HEK293 (cell line): ENCODE data around the gene ACVRL1.

ENCODE experiments used
- CTCF ChIA-PET: fragments of 350-600 bp; formaldehyde crosslinking; extraction: SDS; loops from one replicate; lab custom pipeline; 2021; ENCODE audit warnings: antibody characterized with exemption; lab: Yijun Ruan, JAX
- POLR2A ChIA-PET: fragments of 300-600 bp; formaldehyde crosslinking; extraction: SDS; loops from one replicate; lab custom pipeline; 2020; ENCODE audit warnings: antibody characterized with exemption, inconsistent platforms; lab: Yijun Ruan, JAX
- H3K27ac ChIP-seq: fragments of 200-500 bp; sonication (Bioruptor generic); 2 replicates; pipeline ENCODE4 v1.5.1; 2014; ENCODE audit warnings: low read depth, low read length, control low read depth, inconsistent platforms; ENCODE audit errors: extremely low read depth
- H3K36me3 ChIP-seq, 2 experiments: fragments of 200-500 bp in 1 of 2; sonication (Bioruptor generic) in 1 of 2; 1 replicate in 1 of 2; 2 replicates in 1 of 2; pipeline ENCODE4 v1.5.1; 2014 to 2017; ENCODE audit warnings: inconsistent platforms in 2 of 2, low read length in 2 of 2; ENCODE audit not compliant: control insufficient read depth in 2 of 2, insufficient read depth in 1 of 2
- H3K4me1 ChIP-seq: fragments of 200-500 bp; sonication (Bioruptor generic); 2 replicates; pipeline ENCODE4 v1.5.1; 2014; ENCODE audit warnings: mild to moderate bottlenecking, low read length, inconsistent platforms; ENCODE audit not compliant: control insufficient read depth, insufficient read depth
- H3K4me3 ChIP-seq: 2 replicates; pipeline ENCODE4 v1.5.1; 2011; ENCODE audit warnings: low read depth, mild to moderate bottlenecking, control low read depth, low read length, moderate library complexity
- H3K9me3 ChIP-seq: fragments of 200-500 bp; sonication (Bioruptor generic); 2 replicates; pipeline ENCODE4 v1.5.1; 2014; ENCODE audit warnings: low read depth, low read length, inconsistent platforms; ENCODE audit not compliant: control insufficient read depth, insufficient read depth
- BCL11B ChIP-seq: fragments of 450-650 bp; formaldehyde crosslinking; IDR thresholded peaks from 2 replicates; pipeline ENCODE4 v1.5.1; 2016; ENCODE audit warnings: low read depth, missing biosample characterization, missing genetic modification characterization
- GLIS2 ChIP-seq: fragments of 450-650 bp; formaldehyde crosslinking; IDR thresholded peaks from 2 replicates; pipeline ENCODE4 v1.5.1; 2016; ENCODE audit warnings: missing biosample characterization, missing genetic modification characterization
- KLF16 ChIP-seq: fragments of 450-650 bp; formaldehyde crosslinking; IDR thresholded peaks from 2 replicates; pipeline ENCODE4 v1.5.1; 2017; ENCODE audit warnings: missing biosample characterization, missing genetic modification characterization
- MZF1 ChIP-seq: fragments of 450-650 bp; formaldehyde crosslinking; IDR thresholded peaks from 2 replicates; pipeline ENCODE4 v1.5.1; 2017; ENCODE audit warnings: missing biosample characterization, missing genetic modification characterization, borderline replicate concordance
- ZBTB7A ChIP-seq: fragments of 450-650 bp; formaldehyde crosslinking; IDR thresholded peaks from 2 replicates; pipeline ENCODE4 v1.5.1; 2016; ENCODE audit warnings: low read depth, missing biosample characterization, missing genetic modification characterization
- ZIC2 ChIP-seq: fragments of 450-650 bp; formaldehyde crosslinking; IDR thresholded peaks from 2 replicates; pipeline ENCODE4 v1.5.1; 2016; ENCODE audit warnings: missing biosample characterization, missing genetic modification characterization
- ZNF10 ChIP-seq: fragments of 450-650 bp; formaldehyde crosslinking; IDR thresholded peaks from 2 replicates; pipeline ENCODE4 v1.5.1; 2017; ENCODE audit warnings: missing biosample characterization, missing genetic modification characterization
- ZNF138 ChIP-seq: fragments of 450-650 bp; formaldehyde crosslinking; IDR thresholded peaks from 2 replicates; pipeline ENCODE4 v1.5.1; 2016; ENCODE audit warnings: missing biosample characterization, missing genetic modification characterization, borderline replicate concordance
- ZNF416 ChIP-seq: fragments of 450-650 bp; formaldehyde crosslinking; IDR thresholded peaks from 2 replicates; pipeline ENCODE4 v1.5.1; 2016; ENCODE audit warnings: missing biosample characterization, missing genetic modification characterization
- ZNF530 ChIP-seq: fragments of 450-650 bp; formaldehyde crosslinking; IDR thresholded peaks from 2 replicates; pipeline ENCODE4 v1.5.1; 2016; ENCODE audit warnings: low read depth, missing biosample characterization, missing genetic modification characterization
- ZNF558 ChIP-seq: fragments of 450-650 bp; formaldehyde crosslinking; IDR thresholded peaks from 2 replicates; pipeline ENCODE4 v1.5.1; 2016; ENCODE audit warnings: missing biosample characterization, missing genetic modification characterization
- ZNF623 ChIP-seq: fragments of 450-650 bp; formaldehyde crosslinking; IDR thresholded peaks from 2 replicates; pipeline ENCODE4 v1.5.1; 2016; ENCODE audit warnings: missing biosample characterization, missing genetic modification characterization
- ZNF624 ChIP-seq: fragments of 450-650 bp; formaldehyde crosslinking; IDR thresholded peaks from 2 replicates; pipeline ENCODE4 v1.5.1; 2017; ENCODE audit warnings: missing biosample characterization, missing genetic modification characterization
- ZNF658 ChIP-seq: fragments of 450-650 bp; formaldehyde crosslinking; IDR thresholded peaks from 2 replicates; pipeline ENCODE4; 2016; ENCODE audit warnings: missing biosample characterization, missing genetic modification characterization
- ZNF747 ChIP-seq: fragments of 450-650 bp; formaldehyde crosslinking; IDR thresholded peaks from 2 replicates; pipeline ENCODE4 v1.5.1; 2016; ENCODE audit warnings: missing biosample characterization, missing genetic modification characterization
- ZNF768 ChIP-seq: fragments of 450-650 bp; formaldehyde crosslinking; IDR thresholded peaks from 2 replicates; pipeline ENCODE4 v1.5.1; 2018; ENCODE audit warnings: missing biosample characterization, mild to moderate bottlenecking, missing genetic modification characterization
- TF ChIP-seq, protein P1 (sequence below): fragments of 450-650 bp; formaldehyde crosslinking; IDR thresholded peaks from 2 replicates; pipeline ENCODE4 v1.5.1; 2017; ENCODE audit warnings: missing biosample characterization, missing genetic modification characterization
- TF ChIP-seq, protein P2 (sequence below): fragments of 450-650 bp; formaldehyde crosslinking; IDR thresholded peaks from 2 replicates; pipeline ENCODE4 v1.5.1; 2016; ENCODE audit warnings: missing biosample characterization, missing genetic modification characterization
- TF ChIP-seq, protein P3 (sequence below): fragments of 450-650 bp; formaldehyde crosslinking; IDR thresholded peaks from 2 replicates; pipeline ENCODE4 v1.5.1; 2016; ENCODE audit warnings: missing biosample characterization, missing genetic modification characterization

Gene ACVRL1

DNA sequence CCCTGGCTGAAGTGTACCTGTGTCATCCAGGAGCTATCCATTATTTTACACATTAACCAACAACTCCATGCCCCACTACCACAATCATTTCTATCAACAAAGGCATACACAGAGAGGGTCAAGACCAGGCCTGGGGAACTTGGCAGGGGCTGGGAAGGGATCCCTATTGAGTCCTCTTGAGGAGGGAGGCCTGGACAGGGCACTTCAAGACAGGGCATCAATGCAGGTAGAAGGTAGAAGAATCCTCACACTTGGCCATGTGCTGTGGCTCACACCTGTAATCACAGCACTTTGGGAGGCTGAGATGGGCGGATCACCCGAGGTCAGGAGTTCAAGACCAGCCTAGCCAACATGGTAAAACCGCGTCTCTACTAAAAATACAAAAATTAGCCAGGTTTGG is 32.8 kb upstream of the ACVRL1 start:
- H3K4me3 ChIP-seq: no peak overlapping the region
- TF ChIP-seq ZNF624 (tag by site-specific recombination): no peak
- no peak for TF ChIP-seq ZNF138 (tag by site-specific recombination)
- no peak for TF ChIP-seq KLF16 (tag by site-specific recombination)
- no peak for TF ChIP-seq ZBTB7A (tag by site-specific recombination)
- no peak for TF ChIP-seq GLIS2 (tag by site-specific recombination)
- no peak for TF ChIP-seq BCL11B (tag by site-specific recombination)
- no peak for TF ChIP-seq ZNF416 (tag by site-specific recombination)
- TF ChIP-seq, protein P1, sequence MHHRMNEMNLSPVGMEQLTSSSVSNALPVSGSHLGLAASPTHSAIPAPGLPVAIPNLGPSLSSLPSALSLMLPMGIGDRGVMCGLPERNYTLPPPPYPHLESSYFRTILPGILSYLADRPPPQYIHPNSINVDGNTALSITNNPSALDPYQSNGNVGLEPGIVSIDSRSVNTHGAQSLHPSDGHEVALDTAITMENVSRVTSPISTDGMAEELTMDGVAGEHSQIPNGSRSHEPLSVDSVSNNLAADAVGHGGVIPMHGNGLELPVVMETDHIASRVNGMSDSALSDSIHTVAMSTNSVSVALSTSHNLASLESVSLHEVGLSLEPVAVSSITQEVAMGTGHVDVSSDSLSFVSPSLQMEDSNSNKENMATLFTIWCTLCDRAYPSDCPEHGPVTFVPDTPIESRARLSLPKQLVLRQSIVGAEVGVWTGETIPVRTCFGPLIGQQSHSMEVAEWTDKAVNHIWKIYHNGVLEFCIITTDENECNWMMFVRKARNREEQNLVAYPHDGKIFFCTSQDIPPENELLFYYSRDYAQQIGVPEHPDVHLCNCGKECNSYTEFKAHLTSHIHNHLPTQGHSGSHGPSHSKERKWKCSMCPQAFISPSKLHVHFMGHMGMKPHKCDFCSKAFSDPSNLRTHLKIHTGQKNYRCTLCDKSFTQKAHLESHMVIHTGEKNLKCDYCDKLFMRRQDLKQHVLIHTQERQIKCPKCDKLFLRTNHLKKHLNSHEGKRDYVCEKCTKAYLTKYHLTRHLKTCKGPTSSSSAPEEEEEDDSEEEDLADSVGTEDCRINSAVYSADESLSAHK (tag by site-specific recombination): no peak
- TF ChIP-seq ZNF623 (tag by site-specific recombination): no peak
- TF ChIP-seq ZNF10 (tag by site-specific recombination): no peak
- no peak for TF ChIP-seq ZNF530 (tag by site-specific recombination)
- no peak for TF ChIP-seq MZF1
- ChIA-PET CTCF (interaction anchor here (0.6 to 5.5 kb wide), 33 partner anchors 12 to 781 kb away, joined by 3 to 41 read pairs (median 4); partner anchors contain the start of gene ANKRD33), POLR2A (no interaction called here)
- no peak overlapping the region for H3K27ac ChIP-seq
- no peaks in the 10 kb centered on the region for H3K9me3 ChIP-seq
- H3K4me1 ChIP-seq: no peaks in the 10 kb centered on the region
- no peaks in the 10 kb centered on the region for H3K36me3 ChIP-seq

DNA sequence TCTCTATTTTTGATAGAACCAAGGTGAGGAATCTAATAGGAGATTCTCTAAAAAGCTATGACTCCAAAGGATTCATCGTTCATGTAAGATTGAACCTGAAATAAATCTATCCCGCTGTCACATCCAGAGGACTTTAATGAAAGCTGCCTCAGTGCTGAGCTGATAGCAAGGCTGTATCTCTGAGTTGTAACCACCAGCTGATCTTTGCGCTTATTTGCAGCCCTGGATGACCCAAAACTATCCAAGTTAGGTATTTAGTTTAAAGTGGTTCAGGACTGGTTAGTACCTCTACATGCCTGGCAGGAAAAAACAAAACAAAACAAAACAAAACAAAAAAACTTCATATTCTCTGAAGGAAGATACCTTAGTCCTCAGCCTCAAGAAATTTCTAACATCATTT is 28.2 kb upstream of the ACVRL1 start:
- H3K4me3 ChIP-seq: no peak overlapping the region
- no peak for TF ChIP-seq ZNF658 (tag by site-specific recombination)
- TF ChIP-seq ZIC2 (tag by site-specific recombination): no peak
- no peak for TF ChIP-seq ZNF747 (tag by site-specific recombination)
- TF ChIP-seq, protein P2, sequence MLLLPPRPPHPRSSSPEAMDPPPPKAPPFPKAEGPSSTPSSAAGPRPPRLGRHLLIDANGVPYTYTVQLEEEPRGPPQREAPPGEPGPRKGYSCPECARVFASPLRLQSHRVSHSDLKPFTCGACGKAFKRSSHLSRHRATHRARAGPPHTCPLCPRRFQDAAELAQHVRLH (tag by site-specific recombination): no peak
- no peak for TF ChIP-seq ZNF768 (tag by site-specific recombination)
- no peak for TF ChIP-seq GLIS2 (tag by site-specific recombination)
- TF ChIP-seq BCL11B (tag by site-specific recombination): no peak
- TF ChIP-seq, all 188 proteins: peak for 0
- Histone ChIP-seq H3K9me3 (no peaks in the 10 kb centered on the region), H3K4me1 (no peaks in the 10 kb centered on the region), H3K36me3 (no peaks in the 10 kb centered on the region), H3K27ac (no peak overlapping the region)
- CTCF ChIA-PET: interaction anchor here (1.4 kb wide), 1 partner anchor 26 kb away, joined by 3 read pairs; no protein-coding TSS in a partner anchor
- POLR2A ChIA-PET: no interaction called here

DNA sequence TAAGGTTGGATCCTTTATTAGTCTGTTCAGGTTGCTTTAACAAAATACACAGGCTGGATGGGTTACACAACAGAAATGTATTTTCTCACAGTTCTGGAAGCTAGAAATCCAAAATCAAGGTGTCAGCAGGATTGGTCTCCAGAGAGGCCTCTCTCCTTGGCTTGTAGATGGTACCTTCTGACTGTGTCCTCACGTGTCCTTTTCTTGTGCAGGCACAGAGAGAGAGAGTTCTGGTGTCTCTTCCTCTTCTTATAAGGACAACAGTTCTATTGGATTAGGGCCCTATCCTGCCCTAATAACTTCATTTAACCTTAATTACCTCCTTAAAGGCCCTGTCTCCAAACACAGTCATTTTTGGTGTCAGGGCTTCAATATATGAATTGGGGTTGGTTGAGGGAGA is 24.0 kb upstream of the ACVRL1 start:
- POLR2A ChIA-PET: no interaction called here
- H3K4me1 ChIP-seq: no peaks in the 10 kb centered on the region
- H3K27ac ChIP-seq: no peak overlapping the region
- TF ChIP-seq, protein P3, sequence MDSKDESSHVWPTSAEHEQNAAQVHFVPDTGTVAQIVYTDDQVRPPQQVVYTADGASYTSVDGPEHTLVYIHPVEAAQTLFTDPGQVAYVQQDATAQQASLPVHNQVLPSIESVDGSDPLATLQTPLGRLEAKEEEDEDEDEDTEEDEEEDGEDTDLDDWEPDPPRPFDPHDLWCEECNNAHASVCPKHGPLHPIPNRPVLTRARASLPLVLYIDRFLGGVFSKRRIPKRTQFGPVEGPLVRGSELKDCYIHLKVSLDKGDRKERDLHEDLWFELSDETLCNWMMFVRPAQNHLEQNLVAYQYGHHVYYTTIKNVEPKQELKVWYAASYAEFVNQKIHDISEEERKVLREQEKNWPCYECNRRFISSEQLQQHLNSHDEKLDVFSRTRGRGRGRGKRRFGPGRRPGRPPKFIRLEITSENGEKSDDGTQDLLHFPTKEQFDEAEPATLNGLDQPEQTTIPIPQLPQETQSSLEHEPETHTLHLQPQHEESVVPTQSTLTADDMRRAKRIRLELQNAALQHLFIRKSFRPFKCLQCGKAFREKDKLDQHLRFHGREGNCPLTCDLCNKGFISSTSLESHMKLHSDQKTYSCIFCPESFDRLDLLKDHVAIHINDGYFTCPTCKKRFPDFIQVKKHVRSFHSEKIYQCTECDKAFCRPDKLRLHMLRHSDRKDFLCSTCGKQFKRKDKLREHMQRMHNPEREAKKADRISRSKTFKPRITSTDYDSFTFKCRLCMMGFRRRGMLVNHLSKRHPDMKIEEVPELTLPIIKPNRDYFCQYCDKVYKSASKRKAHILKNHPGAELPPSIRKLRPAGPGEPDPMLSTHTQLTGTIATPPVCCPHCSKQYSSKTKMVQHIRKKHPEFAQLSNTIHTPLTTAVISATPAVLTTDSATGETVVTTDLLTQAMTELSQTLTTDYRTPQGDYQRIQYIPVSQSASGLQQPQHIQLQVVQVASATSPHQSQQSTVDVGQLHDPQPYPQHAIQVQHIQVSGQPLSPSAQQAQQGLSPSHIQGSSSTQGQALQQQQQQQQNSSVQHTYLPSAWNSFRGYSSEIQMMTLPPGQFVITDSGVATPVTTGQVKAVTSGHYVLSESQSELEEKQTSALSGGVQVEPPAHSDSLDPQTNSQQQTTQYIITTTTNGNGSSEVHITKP (tag by site-specific recombination): peak; percentile 63
- no peak for TF ChIP-seq ZNF558
- CTCF ChIA-PET: interaction anchor here (0.5 to 0.9 kb wide), 2 partner anchors 11 to 495 kb away, joined by 3 to 4 read pairs; no protein-coding TSS in a partner anchor
- no peak overlapping the region for H3K4me3 ChIP-seq
- H3K36me3 ChIP-seq: no peaks in the 10 kb centered on the region
- H3K9me3 ChIP-seq: no peaks in the 10 kb centered on the region
